Measurements from ENCODE around the gene TCF20.

DNA sequence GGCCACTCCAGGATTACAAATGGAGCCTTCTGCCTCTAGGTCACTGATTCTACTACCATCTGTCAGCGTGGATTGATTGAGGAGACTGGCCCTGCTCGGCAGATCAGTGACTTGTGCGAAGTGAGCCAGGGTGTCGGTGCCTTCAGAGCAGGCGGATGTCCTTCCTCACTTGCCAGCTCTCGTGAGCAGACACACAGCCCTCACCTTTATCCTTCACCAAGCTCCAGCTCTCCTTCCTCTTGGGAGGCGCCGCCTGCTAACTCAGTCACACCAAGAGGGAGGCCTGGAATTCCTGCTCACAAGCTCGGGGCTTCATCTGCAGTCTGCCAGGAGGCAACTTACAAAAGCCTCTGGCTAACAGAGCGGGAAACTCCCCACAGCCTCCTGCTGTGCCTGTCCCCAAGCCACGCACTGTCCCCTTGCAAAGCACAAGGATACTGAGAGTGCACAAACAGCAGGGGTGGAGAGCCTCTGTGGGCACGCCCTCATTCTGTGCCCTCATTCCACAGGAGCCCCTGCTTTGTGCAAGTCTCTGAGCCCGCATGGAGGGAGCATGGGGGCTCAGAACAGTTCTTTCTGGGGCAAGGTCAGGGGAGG lies 3.5 kb upstream of the TCF20 start:
- TF ChIP-seq, protein P1, sequence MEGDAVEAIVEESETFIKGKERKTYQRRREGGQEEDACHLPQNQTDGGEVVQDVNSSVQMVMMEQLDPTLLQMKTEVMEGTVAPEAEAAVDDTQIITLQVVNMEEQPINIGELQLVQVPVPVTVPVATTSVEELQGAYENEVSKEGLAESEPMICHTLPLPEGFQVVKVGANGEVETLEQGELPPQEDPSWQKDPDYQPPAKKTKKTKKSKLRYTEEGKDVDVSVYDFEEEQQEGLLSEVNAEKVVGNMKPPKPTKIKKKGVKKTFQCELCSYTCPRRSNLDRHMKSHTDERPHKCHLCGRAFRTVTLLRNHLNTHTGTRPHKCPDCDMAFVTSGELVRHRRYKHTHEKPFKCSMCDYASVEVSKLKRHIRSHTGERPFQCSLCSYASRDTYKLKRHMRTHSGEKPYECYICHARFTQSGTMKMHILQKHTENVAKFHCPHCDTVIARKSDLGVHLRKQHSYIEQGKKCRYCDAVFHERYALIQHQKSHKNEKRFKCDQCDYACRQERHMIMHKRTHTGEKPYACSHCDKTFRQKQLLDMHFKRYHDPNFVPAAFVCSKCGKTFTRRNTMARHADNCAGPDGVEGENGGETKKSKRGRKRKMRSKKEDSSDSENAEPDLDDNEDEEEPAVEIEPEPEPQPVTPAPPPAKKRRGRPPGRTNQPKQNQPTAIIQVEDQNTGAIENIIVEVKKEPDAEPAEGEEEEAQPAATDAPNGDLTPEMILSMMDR (IDR thresholded peaks at IDR 0.05): no peak
- no peak for TF ChIP-seq POLR2A (IDR thresholded peaks at IDR 0.05)
